Spleen (tissue), 7 donors: ENCODE measurements around the gene ABCC10.

Experiments used
- CTCF ChIP-seq, 11 experiments: fragments of 200-600 bp in 7 of 11; fragments of 450-650 bp in 4 of 11; sonication (generic) in 4 of 11; IDR thresholded peaks in 8 of 11; conservative IDR thresholded peaks in 3 of 11; 1 replicate in 7 of 11; 2 replicates in 4 of 11; pipeline versions ENCODE4 v1.4.0 to v1.8.0; 2016 to 2021; ENCODE audit warnings: antibody characterized with exemption in 11 of 11, inconsistent platforms in 4 of 11, mild to moderate bottlenecking in 1 of 11
- POLR2A ChIP-seq, 3 donors: fragments of 450-650 bp; IDR thresholded peaks; one replicate each; pipeline ENCODE4 v1.5.1; 2017; ENCODE audit warnings: antibody characterized with exemption in 3 of 3, mild to moderate bottlenecking in 1 of 3
- POLR2AphosphoS5 ChIP-seq, 3 donors: sonication (generic); formaldehyde crosslinking; IDR thresholded peaks; one replicate each; pipeline ENCODE4 v1.5.1; 2017; ENCODE audit warnings: antibody characterized with exemption in 3 of 3
- donor health status: DM: no; HTN: no; CAD: no; lungs with moderate emphysema.
- donor health status: DM: no; HTN: no; CAD: no.
- donor health status: DM: no; HTN: no; CAD: no.

DNA sequence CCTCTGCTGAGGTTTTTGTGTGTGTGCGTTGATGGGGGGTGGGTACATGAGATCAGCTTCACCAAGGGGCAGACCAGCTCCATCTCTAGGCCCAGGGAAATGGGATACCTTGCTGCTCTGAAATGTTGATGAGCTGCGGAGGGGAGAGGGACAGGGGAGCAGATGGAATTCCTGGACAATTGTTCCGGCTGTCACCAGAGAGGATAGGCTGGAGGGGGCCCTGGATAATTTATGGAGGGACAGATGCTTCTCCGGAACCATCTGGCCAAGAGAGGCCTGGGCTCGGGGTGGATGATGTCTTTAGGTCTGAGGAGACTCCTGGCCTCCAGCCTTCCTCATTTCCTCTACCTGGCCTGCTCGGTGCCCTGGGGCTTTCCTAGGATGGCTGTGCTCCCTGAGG, 48.2 kb downstream of the ABCC10 start:
- TF ChIP-seq CTCF (IDR thresholded peaks at IDR 0.05 in 8 of 11, conservative IDR thresholded peaks at IDR 0.05 in 3 of 11) (no peak), POLR2A (IDR thresholded peaks at IDR 0.05) (no peak), POLR2AphosphoS5 (IDR thresholded peaks at IDR 0.05) (no peak)
